Suprapubic skin (tissue), 4 donors: ENCODE measurements around the gene MC2R.
"Not testable (repeated sequence)": the region's sequence is repeated elsewhere in the genome, so short reads cannot be mapped to it uniquely, and the experiment has no call there.

Source experiments
- CTCF ChIP-seq, 2 donors: fragments of 200-600 bp in 1 of 2; fragments of 450-650 bp in 1 of 2; sonication (generic) in 1 of 2; IDR thresholded peaks; one replicate each; pipeline ENCODE4 v1.5.1; 2016 to 2019; ENCODE audit warnings: antibody characterized with exemption in 2 of 2, mild to moderate bottlenecking in 1 of 2, moderate library complexity in 1 of 2
- POLR2A ChIP-seq, 2 donors: fragments of 450-650 bp; IDR thresholded peaks; one replicate each; pipeline ENCODE4 v1.6.1; 2017; ENCODE audit warnings: antibody characterized with exemption in 2 of 2, mild to moderate bottlenecking in 2 of 2, moderate library complexity in 2 of 2
- POLR2AphosphoS5 ChIP-seq, 3 donors: sonication (generic); formaldehyde crosslinking; IDR thresholded peaks; one replicate each; pipeline ENCODE4 v1.6.1; 2017; ENCODE audit warnings: antibody characterized with exemption in 3 of 3

- TF ChIP-seq CTCF, POLR2AphosphoS5, POLR2A (IDR thresholded peaks at IDR 0.05): not testable (repeated sequence)
Observed at GRCh38 chr18:13862898-13863297, 52.4 kb downstream of the MC2R start.
